Measurements from ENCODE around the gene RPL27.

The RPL27 gene

GRCh38 chr17:43051969-43052368 lies 53.8 kb downstream of the RPL27 start:
- DNase-seq (ENCODE audit: low spot score): no peak
